Psoas muscle (tissue), 8 donors: Measurements from ENCODE around the gene TBC1D4. TPM values are rescaled to one million over a fixed set of nuclear protein-coding genes. Genes with fewer than 3 reads are reported as not detected.

Experiments used
- ATAC-seq, 4 donors: fragments of 200-7000 bp; cut with Tn5 transposase; one replicate each; pipeline ENCODE4 v1.9.1; 2020; ENCODE audit warnings: moderate library complexity in 3 of 4, mild to moderate bottlenecking in 2 of 4
- DNase-seq, 2 donors: peaks; one replicate each; pipeline ENCODE4 v3.0.0-alpha.2; 2020
- H3K27ac ChIP-seq: fragments of 200-600 bp; one replicate; pipeline ENCODE4 v1.8.0; 2022
- H3K27me3 ChIP-seq, 3 donors: fragments of 200-600 bp in 1 of 3; one replicate each; pipeline versions ENCODE4 v1.6.1 to v1.8.0; 2013 to 2022; ENCODE audit warnings: low read length in 2 of 3, mild to moderate bottlenecking in 2 of 3, moderate library complexity in 1 of 3; ENCODE audit not compliant: insufficient read depth in 3 of 3
- H3K36me3 ChIP-seq, 2 donors: fragments of 200-600 bp in 1 of 2; one replicate each; pipeline versions ENCODE4 v1.6.1 to v1.8.0; 2013 to 2022; ENCODE audit warnings: low read depth in 1 of 2, mild to moderate bottlenecking in 1 of 2, moderate library complexity in 1 of 2; ENCODE audit not compliant: insufficient read depth in 1 of 2
- H3K4me1 ChIP-seq: fragments of 200-600 bp; one replicate; pipeline ENCODE4 v1.8.0; 2022
- H3K4me3 ChIP-seq: fragments of 200-600 bp; one replicate; pipeline ENCODE4 v1.8.0; 2022; ENCODE audit warnings: mild to moderate bottlenecking
- H3K9me3 ChIP-seq: fragments of 200-600 bp; one replicate; pipeline ENCODE4 v1.8.0; 2022
- CTCF ChIP-seq: fragments of 200-600 bp; IDR thresholded peaks from one replicate; pipeline ENCODE4 v1.8.0; 2022; ENCODE audit warnings: antibody characterized with exemption
- WGBS, 3 donors: extraction: QIAGEN DNeasy Blood & Tissue Kit; methylation state at CpG; one replicate each; pipeline versions ENCODE4 v1.1.6 to v1.1.7; 2013; 5-methylcytosine and 5-hydroxymethylcytosine counted together
- intact Hi-C, 2 donors: fragments of 100-400 bp; cut with DNase I; formaldehyde crosslinking; loops; one replicate each; pipeline versions ENCODE4 v1.11.0 to v1.14.2; 2022
- polyA plus RNA-seq, 3 donors: library from polyadenylated mRNA; stranded (reverse); fragments of 200-250 nt; gene quantifications; one replicate each; pipeline ENCODE4 v1.2.3, GENCODE V29; 2013
- total RNA-seq, 4 donors: library from RNA; stranded (reverse); fragmentation: NEBNext Ultra II Directional in 2 of 4; extraction: Animal tissue kit (Norgen Biotek cat#: 25700) in 2 of 4; gene quantifications; one replicate each; pipeline versions ENCODE4 v1.2.1 to v1.2.4, GENCODE V29; 2021 to 2023
- donor health status: healthy with polysubstance abuse.
- donor health status: DM: no; HTN: no; CAD: no; lungs with moderate emphysema.
- donor health status: Bipolar disorder and iron deficiency.
- donor health status: healthy.
- donor health status: DM: yes; HTN: yes; CAD: no.
- donor health status: DM: no; HTN: no; CAD: no.
- donor health status: DM: no; HTN: no; CAD: no.
- donor health status: DM: yes; HTN: yes; CAD: no.

The TBC1D4 gene
- total and polyA plus RNA-seq, 7 donors: 3.1 to 127 (median 89.9) TPM

- Histone ChIP-seq H3K27me3 (no peaks in the 10 kb centered on the region), H3K36me3 (no peaks in the 10 kb centered on the region), H3K27ac (no peak overlapping the region), H3K9me3 (no peaks in the 10 kb centered on the region), H3K4me1 (no peaks in the 10 kb centered on the region), H3K4me3 (no peak overlapping the region)
- DNase-seq (no peak), ATAC-seq (no peak)
- TF ChIP-seq CTCF: no peak
- WGBS, 3 donors: 96 to 97% (median 97%) methylated on average over 26 to 30 of the region's 30 CpGs
- intact Hi-C loops: no loop called here
Observed at GRCh38 chr13:75518439-75519088, 36.6 kb upstream of the TBC1D4 start.

- H3K4me3 ChIP-seq: no peak overlapping the region
- no peaks in the 10 kb centered on the region for H3K4me1 ChIP-seq
- WGBS, 3 donors: 86 to 87% (median 87%) methylated on average over 3 of the region's 3 CpGs
- no peak overlapping the region for H3K27ac ChIP-seq
- intact Hi-C loops: no loop called here
- no peaks in the 10 kb centered on the region for H3K36me3 ChIP-seq
- TF ChIP-seq CTCF: no peak
- no peaks in the 10 kb centered on the region for H3K9me3 ChIP-seq
- DNase-seq (no peak), ATAC-seq (no peak)
- no peaks in the 10 kb centered on the region for H3K27me3 ChIP-seq
Observed at GRCh38 chr13:75514080-75514995, 32.4 kb upstream of the TBC1D4 start.

GRCh38 chr13:75513271-75513670 is 31.3 kb upstream of the TBC1D4 start:
- 84 to 87% (median 85%) methylated on average over 5 of the region's 5 CpGs for WGBS, 3 donors
- no peaks in the 10 kb centered on the region for H3K27me3 ChIP-seq
- intact Hi-C loops: no loop called here
- no peak for ATAC-seq
- H3K4me3 ChIP-seq: no peak overlapping the region
- TF ChIP-seq CTCF: no peak
- no peak for DNase-seq
- no peak overlapping the region for H3K27ac ChIP-seq
- H3K36me3 ChIP-seq: no peaks in the 10 kb centered on the region
- no peaks in the 10 kb centered on the region for H3K4me1 ChIP-seq
- no peaks in the 10 kb centered on the region for H3K9me3 ChIP-seq

GRCh38 chr13:75512253-75512652 is 30.3 kb upstream of the TBC1D4 start:
- Histone ChIP-seq H3K27ac (no peak overlapping the region), H3K4me1 (no peaks in the 10 kb centered on the region), H3K36me3 (no peaks in the 10 kb centered on the region), H3K9me3 (no peaks in the 10 kb centered on the region), H3K27me3 (no peaks in the 10 kb centered on the region), H3K4me3 (no peak overlapping the region)
- 66 to 76% (median 67%) methylated on average over 3 of the region's 3 CpGs for WGBS, 3 donors
- no peak for ATAC-seq
- intact Hi-C loops: no loop called here
- no peak for DNase-seq
- TF ChIP-seq CTCF: no peak
